Esophagus muscularis mucosa (tissue), 4 donors: Measurements from ENCODE around the gene SOST. TPM values are rescaled to one million over a fixed set of nuclear protein-coding genes. Genes with fewer than 3 reads are reported as not detected.

Experiments
- DNase-seq: peaks from one replicate; pipeline ENCODE4 v3.0.0-alpha.2; 2017; ENCODE audit errors: extremely low spot score
- H3K27ac ChIP-seq, 4 donors: fragments of 200-600 bp; sonication (generic); replicated peaks in 1 of 4; 1 replicate in 3 of 4; 2 replicates in 1 of 4; pipeline ENCODE4 v1.5.1; 2016 to 2019; ENCODE audit warnings: mild to moderate bottlenecking in 1 of 4
- H3K27me3 ChIP-seq, 4 donors: fragments of 200-600 bp; sonication (generic); one replicate each; pipeline versions ENCODE4 v1.5.1 to v1.6.0; 2016 to 2019
- H3K36me3 ChIP-seq, 4 donors: fragments of 200-600 bp; sonication (generic); one replicate each; pipeline ENCODE4 v1.5.1; 2016 to 2019
- H3K4me1 ChIP-seq, 4 donors: fragments of 200-600 bp; sonication (generic); one replicate each; pipeline ENCODE4 v1.5.1; 2016 to 2019
- H3K4me3 ChIP-seq, 4 donors: fragments of 200-600 bp; sonication (generic); 1 replicate in 2 of 4; 2 replicates in 2 of 4; pipeline ENCODE4 v1.5.1; 2016 to 2019; ENCODE audit warnings: mild to moderate bottlenecking in 4 of 4, moderate library complexity in 1 of 4
- H3K9me3 ChIP-seq, 4 donors: fragments of 200-600 bp; sonication (generic); 1 replicate in 3 of 4; 2 replicates in 1 of 4; pipeline ENCODE4 v1.5.1; 2016 to 2019
- CTCF ChIP-seq, 3 experiments: fragments of 200-600 bp in 2 of 3; fragments of 450-650 bp in 1 of 3; sonication (generic) in 2 of 3; IDR thresholded peaks; one replicate each; pipeline ENCODE4 v1.5.1; 2017 to 2019; ENCODE audit warnings: antibody characterized with exemption in 3 of 3, mild to moderate bottlenecking in 2 of 3, moderate library complexity in 1 of 3
- EP300 ChIP-seq: sonication (generic); formaldehyde crosslinking; IDR thresholded peaks from one replicate; pipeline ENCODE4 v1.6.1; 2017; ENCODE audit warnings: antibody characterized with exemption
- POLR2A ChIP-seq: fragments of 450-650 bp; IDR thresholded peaks from one replicate; pipeline ENCODE4 v1.6.1; 2017; ENCODE audit warnings: antibody characterized with exemption, moderate library complexity, mild to moderate bottlenecking, low read depth
- POLR2AphosphoS5 ChIP-seq, 2 donors: sonication (generic); formaldehyde crosslinking; IDR thresholded peaks; one replicate each; pipeline ENCODE4 v1.6.1; 2017; ENCODE audit warnings: antibody characterized with exemption in 2 of 2
- WGBS: methylation state at CpG from one replicate; pipeline ENCODE4 v1.1.5; 2018; 5-methylcytosine and 5-hydroxymethylcytosine counted together
- intact Hi-C: fragments of 100-400 bp; cut with DNase I; formaldehyde crosslinking; loops from one replicate; pipeline ENCODE4 v1.15.1; 2023
- total RNA-seq, 4 donors: library from RNA; depleted of rRNA; stranded (reverse); fragments of >200 nt; gene quantifications; one replicate each; pipeline versions ENCODE4 v1.1.0 to v1.2.1, GENCODE V29; 2016

The SOST gene
- total RNA-seq, 4 donors from 2014 or later: not detected

- no peak for TF ChIP-seq CTCF (IDR thresholded peaks at IDR 0.05)
- intact Hi-C loops: no loop called here
- Histone ChIP-seq H3K27ac (no peak overlapping the region), H3K36me3 (no peaks in the 10 kb centered on the region), H3K4me3 (no peak overlapping the region), H3K27me3 (peaks cover 0 to 6% (median 0%) of the 10 kb centered on the region in 4 donors), H3K9me3 (no peaks in the 10 kb centered on the region), H3K4me1 (peaks cover 0 to 6% (median 1%) of the 10 kb centered on the region in 4 donors)
- 82% methylated on average over 2 of the region's 2 CpGs for WGBS
- DNase-seq: no peak
Measured at GRCh38 chr17:43737722-43738121, 20.9 kb downstream of the SOST start.

- no peak for TF ChIP-seq CTCF (IDR thresholded peaks at IDR 0.05)
- no peak for TF ChIP-seq POLR2AphosphoS5 (IDR thresholded peaks at IDR 0.05)
- TF ChIP-seq EP300: no peak
- no peak for TF ChIP-seq POLR2A
- no peak overlapping the region for H3K4me3 ChIP-seq
- WGBS: 89% methylated on average over 2 of the region's 2 CpGs
- H3K27me3 ChIP-seq: no peaks in the 10 kb centered on the region
- intact Hi-C loops: no loop called here
- H3K9me3 ChIP-seq: no peaks in the 10 kb centered on the region
- H3K27ac ChIP-seq: no peak overlapping the region
- H3K36me3 ChIP-seq: no peaks in the 10 kb centered on the region
- H3K4me1 ChIP-seq: peaks cover 0 to 6% (median 1%) of the 10 kb centered on the region in 4 donors
- DNase-seq: no peak
Measured at GRCh38 chr17:43736389-43736788, 22.2 kb downstream of the SOST start.

DNA sequence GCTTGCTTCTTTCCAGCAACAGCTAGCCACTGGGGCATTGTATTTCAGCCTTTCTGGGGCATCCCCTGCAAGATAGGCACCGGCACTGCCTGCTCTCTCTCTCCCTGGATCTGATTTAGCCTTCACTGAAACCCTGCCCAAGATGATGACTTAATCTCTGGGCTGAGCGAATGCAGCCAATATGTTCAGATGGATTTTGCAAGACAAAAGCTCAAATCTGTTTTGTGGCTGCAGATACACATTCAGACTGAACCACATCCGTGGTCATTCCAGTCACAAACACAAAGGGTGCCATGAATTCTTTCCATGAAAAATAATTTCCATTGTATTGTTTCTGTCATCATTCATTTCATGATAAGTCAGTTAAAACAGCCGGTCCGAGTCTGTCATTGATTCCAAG, 24.2 kb downstream of the SOST start:
- Histone ChIP-seq H3K27me3 (no peaks in the 10 kb centered on the region), H3K4me1 (peaks cover 0 to 6% (median 1%) of the 10 kb centered on the region in 4 donors), H3K9me3 (no peaks in the 10 kb centered on the region), H3K36me3 (no peaks in the 10 kb centered on the region), H3K4me3 (no peak overlapping the region), H3K27ac (no peak overlapping the region)
- intact Hi-C loops: no loop called here
- TF ChIP-seq POLR2AphosphoS5 (IDR thresholded peaks at IDR 0.05) (no peak), CTCF (IDR thresholded peaks at IDR 0.05) (no peak), POLR2A (no peak), EP300 (no peak)
- WGBS: 65% methylated on average over 5 of the region's 5 CpGs
- DNase-seq: no peak

DNA sequence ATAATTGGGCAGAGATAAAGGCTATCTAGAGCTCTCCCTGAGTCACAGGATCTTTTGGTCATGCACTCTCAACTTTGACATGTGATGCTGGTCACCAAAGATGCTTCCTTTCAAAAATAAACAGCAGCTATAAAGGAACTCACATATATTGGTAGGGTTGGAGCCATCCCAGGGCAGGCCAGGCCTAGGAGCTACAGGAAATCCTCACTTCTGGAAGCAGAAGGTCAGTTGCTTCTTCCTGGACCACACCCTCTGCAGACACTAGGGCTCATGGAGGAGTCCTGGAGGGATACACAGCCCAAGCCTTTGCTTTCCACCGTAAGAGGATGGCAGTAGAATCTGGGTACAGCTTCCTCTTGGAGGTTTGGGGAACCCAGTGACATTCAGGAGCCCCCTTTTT, 24.6 kb downstream of the SOST start:
- H3K27me3 ChIP-seq: no peaks in the 10 kb centered on the region
- WGBS: 79% methylated on average over 1 of the region's 1 CpG
- no peak overlapping the region for H3K4me3 ChIP-seq
- no peak overlapping the region for H3K27ac ChIP-seq
- no peaks in the 10 kb centered on the region for H3K9me3 ChIP-seq
- TF ChIP-seq EP300: no peak
- H3K36me3 ChIP-seq: no peaks in the 10 kb centered on the region
- DNase-seq: no peak
- intact Hi-C loops: no loop called here
- peaks cover 0 to 6% (median 1%) of the 10 kb centered on the region in 4 donors for H3K4me1 ChIP-seq

DNA sequence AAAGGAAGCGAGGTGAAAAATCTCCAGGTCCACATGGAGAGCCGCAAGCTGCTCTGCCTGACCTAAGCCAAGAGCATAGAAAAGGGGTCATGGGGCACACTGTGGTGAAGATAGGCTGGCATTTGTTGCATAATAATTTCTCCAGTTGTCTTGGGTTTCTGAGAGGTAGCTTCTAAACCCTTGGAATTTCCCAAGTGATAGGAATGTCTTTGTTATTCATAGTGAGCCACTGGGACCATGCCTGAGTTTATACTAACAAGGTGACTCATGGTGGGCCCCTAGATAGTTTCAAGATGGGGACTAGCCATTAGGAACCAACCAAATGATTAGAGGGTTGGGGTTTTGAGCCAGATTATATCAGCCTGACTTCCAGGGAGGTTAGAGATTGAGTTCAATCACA, 25.6 kb downstream of the SOST start:
- Histone ChIP-seq H3K4me1 (peaks cover 0 to 6% (median 1%) of the 10 kb centered on the region in 4 donors), H3K4me3 (no peak overlapping the region), H3K27me3 (no peaks in the 10 kb centered on the region), H3K27ac (no peak overlapping the region), H3K9me3 (no peaks in the 10 kb centered on the region), H3K36me3 (no peaks in the 10 kb centered on the region)
- intact Hi-C loops: no loop called here
- WGBS: 97% methylated on average over 2 of the region's 2 CpGs
- DNase-seq: no peak
- no peak for TF ChIP-seq POLR2A
- TF ChIP-seq CTCF (IDR thresholded peaks at IDR 0.05): no peak
- TF ChIP-seq EP300: no peak
- TF ChIP-seq POLR2AphosphoS5 (IDR thresholded peaks at IDR 0.05): no peak
